Measurements from ENCODE around the gene NQO2.

DNA sequence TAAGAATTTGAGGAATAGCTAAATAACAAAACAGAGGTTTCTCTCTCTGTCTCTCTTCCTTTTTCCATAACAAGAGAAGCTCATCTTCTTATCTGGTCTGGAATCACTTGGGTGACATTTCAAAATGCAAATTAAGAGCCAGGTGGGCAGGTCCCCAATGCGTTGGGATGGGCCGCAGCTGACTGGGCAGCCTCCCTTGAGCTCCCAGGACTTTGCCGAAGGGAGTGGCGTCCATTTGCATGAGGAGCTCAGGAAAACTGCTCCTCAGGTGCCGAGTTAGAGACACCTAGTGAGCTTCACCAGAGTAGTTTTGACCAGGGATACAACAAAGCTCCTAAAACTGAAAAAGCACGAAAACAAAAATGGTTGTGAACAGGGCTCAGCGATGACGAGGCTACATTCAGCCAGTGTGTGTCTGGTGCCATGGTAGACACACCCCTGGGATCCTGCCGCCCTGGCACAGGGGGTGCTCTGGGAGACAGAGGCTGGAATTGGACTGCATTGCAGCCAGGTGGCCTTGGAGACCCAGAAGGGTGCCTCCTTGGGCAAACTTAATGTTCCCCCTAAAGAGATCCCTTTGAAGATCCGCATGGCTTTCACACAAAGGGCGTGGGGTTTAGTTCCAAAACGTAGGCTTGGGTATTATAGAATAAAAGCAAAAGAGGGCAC lies 14.8 kb upstream of the NQO2 start:
- TF ChIP-seq MYC (IDR thresholded peaks at IDR 0.05; ENCODE audit: low read depth, low read length) (no peak), POLR2A (IDR thresholded peaks at IDR 0.05; ENCODE audit: extremely low read depth, insufficient read length) (no peak)
